ENCODE results near the gene EMILIN2. TPM values are rescaled to one million over a fixed set of nuclear protein-coding genes. Genes with fewer than 3 reads are reported as not detected.

Gene EMILIN2
- total and polyA plus RNA-seq, 2 of the 13 experiments (the other 11 are each of a cell fraction or from before 2014, with no cell fraction given), result 7.6 to 8.2 TPM

- TF ChIP-seq SMAD9 (CRISPR knock-in tag; IDR thresholded peaks at IDR 0.05), result no peak
- no peak for TF ChIP-seq PAXIP1 (CRISPR knock-in tag; conservative IDR thresholded peaks at IDR 0.05)
- TF ChIP-seq HIVEP1 (CRISPR knock-in tag; IDR thresholded peaks at IDR 0.05), result no peak
- no peak for TF ChIP-seq HINFP (CRISPR knock-in tag; IDR thresholded peaks at IDR 0.05; ENCODE audit: low read depth)
- peak; percentile 56; the same call in 1 of the 2 replicates for TF ChIP-seq CEBPB (IDR thresholded peaks at IDR 0.05; ENCODE audit: borderline replicate concordance, low read depth, low read length)
- no peak for TF ChIP-seq IKZF4 (CRISPR knock-in tag; IDR thresholded peaks at IDR 0.05; ENCODE audit: borderline replicate concordance, low read depth, not compliant biosample characterization)
- TF ChIP-seq CBX2 (IDR thresholded peaks at IDR 0.05; ENCODE audit: low read depth, low read length), result peak; percentile 47; the same call in 1 of the 2 replicates
- no peak for TF ChIP-seq CBX2 (CRISPR knock-in tag; IDR thresholded peaks at IDR 0.05; ENCODE audit: low read depth)
- no peak for TF ChIP-seq ZNF207 (IDR thresholded peaks at IDR 0.05; ENCODE audit: borderline replicate concordance)
- no peak for TF ChIP-seq TARDBP (CRISPR knock-in tag; IDR thresholded peaks at IDR 0.05)
- peak; percentile 34 for TF ChIP-seq HNF4A (CRISPR knock-in tag; IDR thresholded peaks at IDR 0.05)
- TF ChIP-seq ZNF224 (CRISPR knock-in tag; IDR thresholded peaks at IDR 0.05), result no peak
- TF ChIP-seq NFE2L2 (IDR thresholded peaks at IDR 0.05; ENCODE audit: low read length), result no peak
Observed at GRCh38 chr18:2855560-2856350, 8.9 kb downstream of the EMILIN2 start (continued).

Measured in HepG2 (cell line).